Liver (tissue), 9 donors: Measurements from ENCODE around the gene POU4F3. TPM values are rescaled to one million over a fixed set of nuclear protein-coding genes. Genes with fewer than 3 reads are reported as not detected.

Source experiments
- DNase-seq: peaks from one replicate; pipeline ENCODE4 v3.0.0-alpha.2; 2017; ENCODE audit warnings: low spot score
- H3K27ac ChIP-seq, 2 donors: one replicate each; pipeline ENCODE4 v1.7.0; 2013; ENCODE audit warnings: inconsistent platforms in 2 of 2, low read length in 2 of 2, control low read depth in 1 of 2, low read depth in 1 of 2, mild to moderate bottlenecking in 1 of 2
- H3K27me3 ChIP-seq, 4 donors: one replicate each; pipeline versions ENCODE4 v1.6.1 to v1.7.0; 2013; ENCODE audit warnings: low read length in 3 of 4, inconsistent platforms in 1 of 4, mild to moderate bottlenecking in 1 of 4, moderate library complexity in 1 of 4; ENCODE audit not compliant: control insufficient read depth in 4 of 4, insufficient read depth in 4 of 4
- H3K36me3 ChIP-seq, 4 donors: one replicate each; pipeline versions ENCODE4 v1.6.1 to v1.7.0; 2013; ENCODE audit warnings: low read length in 3 of 4, mild to moderate bottlenecking in 3 of 4, low read depth in 1 of 4, moderate library complexity in 1 of 4; ENCODE audit not compliant: control insufficient read depth in 4 of 4, insufficient read depth in 3 of 4
- H3K4me1 ChIP-seq, 4 donors: one replicate each; pipeline versions ENCODE4 v1.6.1 to v1.7.0; 2013; ENCODE audit warnings: low read length in 3 of 4, mild to moderate bottlenecking in 3 of 4, moderate library complexity in 1 of 4; ENCODE audit not compliant: control insufficient read depth in 4 of 4, insufficient read depth in 4 of 4
- H3K4me3 ChIP-seq, 3 donors: one replicate each; pipeline versions ENCODE4 v1.6.1 to v1.7.0; 2013; ENCODE audit warnings: low read length in 3 of 3, control low read depth in 1 of 3, low read depth in 1 of 3, mild to moderate bottlenecking in 1 of 3
- H3K9ac ChIP-seq, 2 donors: one replicate each; pipeline ENCODE4 v1.7.0; 2013; ENCODE audit warnings: low read length in 2 of 2, mild to moderate bottlenecking in 2 of 2, moderate library complexity in 2 of 2, control low read depth in 1 of 2, low read depth in 1 of 2
- H3K9me3 ChIP-seq, 4 donors: one replicate each; pipeline versions ENCODE4 v1.6.1 to v1.7.0; 2013; ENCODE audit warnings: low read length in 3 of 4; ENCODE audit not compliant: control insufficient read depth in 4 of 4
- ATF3 ChIP-seq: IDR thresholded peaks from 2 replicates; pipeline ENCODE4 v1.6.1; 2016; ENCODE audit warnings: antibody characterized with exemption
- CTCF ChIP-seq: fragments of 150-350 bp; IDR thresholded peaks from 2 replicates; pipeline ENCODE4 v1.5.1; 2017; ENCODE audit warnings: improper control_type of control experiment, low read depth, low read length; ENCODE audit not compliant: missing input control
- EGR1 ChIP-seq, 2 donors: IDR thresholded peaks; 2 replicates each; pipeline ENCODE4 v1.6.1; 2016 to 2018; ENCODE audit warnings: antibody characterized with exemption in 2 of 2, low read depth in 2 of 2
- FOXA1 ChIP-seq: IDR thresholded peaks from 2 replicates; pipeline ENCODE4 v1.6.1; 2016; ENCODE audit warnings: antibody characterized with exemption
- FOXA2 ChIP-seq: IDR thresholded peaks from 2 replicates; pipeline ENCODE4 v1.6.1; 2016; ENCODE audit warnings: antibody characterized with exemption
- GABPA ChIP-seq, 2 donors: IDR thresholded peaks in 1 of 2; conservative IDR thresholded peaks in 1 of 2; 2 replicates each; pipeline ENCODE4 v1.6.1; 2016; ENCODE audit warnings: antibody characterized with exemption in 2 of 2, mild to moderate bottlenecking in 1 of 2, moderate library complexity in 1 of 2
- HNF4A ChIP-seq, 2 donors: conservative IDR thresholded peaks; 2 replicates each; pipeline ENCODE4 v1.6.1; 2016; ENCODE audit warnings: antibody characterized with exemption in 2 of 2, mild to moderate bottlenecking in 2 of 2
- HNF4G ChIP-seq: IDR thresholded peaks from 2 replicates; pipeline ENCODE4 v1.6.1; 2016; ENCODE audit warnings: antibody characterized with exemption
- JUND ChIP-seq, 2 donors: IDR thresholded peaks; 2 replicates each; pipeline ENCODE4 v1.6.1; 2016; ENCODE audit warnings: antibody characterized with exemption in 2 of 2
- MAX ChIP-seq: IDR thresholded peaks from 2 replicates; pipeline ENCODE4 v1.6.1; 2016; ENCODE audit warnings: antibody characterized with exemption
- NR2F2 ChIP-seq: IDR thresholded peaks from 2 replicates; pipeline ENCODE4 v1.6.1; 2016; ENCODE audit warnings: antibody characterized with exemption
- RAD21 ChIP-seq, 2 donors: IDR thresholded peaks; 2 replicates each; pipeline ENCODE4 v1.6.1; 2016; ENCODE audit warnings: antibody characterized with exemption in 2 of 2, mild to moderate bottlenecking in 2 of 2
- REST ChIP-seq: IDR thresholded peaks from 2 replicates; pipeline ENCODE4 v1.6.1; 2016; ENCODE audit warnings: antibody characterized with exemption, mild to moderate bottlenecking
- RXRA ChIP-seq, 2 donors: IDR thresholded peaks; 2 replicates each; pipeline ENCODE4 v1.6.1; 2017 to 2018; ENCODE audit warnings: antibody characterized with exemption in 2 of 2, mild to moderate bottlenecking in 1 of 2
- SP1 ChIP-seq: IDR thresholded peaks from 2 replicates; pipeline ENCODE4 v1.6.1; 2018; ENCODE audit warnings: antibody characterized with exemption, mild to moderate bottlenecking
- TAF1 ChIP-seq: conservative IDR thresholded peaks from 2 replicates; pipeline ENCODE4 v1.6.1; 2016; ENCODE audit warnings: antibody characterized with exemption, mild to moderate bottlenecking
- YY1 ChIP-seq: IDR thresholded peaks from 2 replicates; pipeline ENCODE4 v1.6.1; 2016; ENCODE audit warnings: antibody characterized with exemption, mild to moderate bottlenecking
- ZBTB33 ChIP-seq: IDR thresholded peaks from 2 replicates; pipeline ENCODE4 v1.6.1; 2016; ENCODE audit warnings: antibody characterized with exemption
- WGBS: extraction: QIAGEN DNeasy Blood & Tissue Kit; methylation state at CpG from one replicate; pipeline ENCODE4 v1.1.7; 2013; 5-methylcytosine and 5-hydroxymethylcytosine counted together
- polyA plus RNA-seq, 2 donors: library from polyadenylated mRNA; stranded (reverse) in 1 of 2; unstranded in 1 of 2; fragments of 200-250 nt in 1 of 2; fragments of >200 nt in 1 of 2; fragmentation: Nextera tagmentation in 1 of 2; extraction: Ambion mirVana in 1 of 2; gene quantifications; one replicate each; pipeline versions ENCODE4 v1.2.1 to v1.2.3, GENCODE V29; 2013 to 2015
- total RNA-seq, 2 donors: library from RNA; depleted of rRNA; stranded (reverse); fragments of >200 nt; gene quantifications; one replicate each; pipeline ENCODE4 v1.2.3, GENCODE V29; 2014
- donor health status: healthy.
- donor health status: healthy.
- donor health status: healthy.
- donor health status: healthy.
- donor health status: healthy.

The POU4F3 gene
- total and polyA plus RNA-seq, 4 donors, result not detected

- Histone ChIP-seq H3K4me3 (no peak overlapping the region), H3K4me1 (peaks cover 0 to 11% (median 5%) of the 10 kb centered on the region in 4 donors), H3K27me3 (peaks cover 3 to 24% (median 21%) of the 10 kb centered on the region in 4 donors), H3K27ac (no peak overlapping the region), H3K36me3 (no peaks in the 10 kb centered on the region), H3K9me3 (no peaks in the 10 kb centered on the region), H3K9ac (no peak overlapping the region)
- no peak for DNase-seq
- 8% methylated on average over 12 of the region's 12 CpGs for WGBS
- no peak for TF ChIP-seq MAX
- no peak for TF ChIP-seq REST
Observed at GRCh38 chr5:146345240-146345577, 6.6 kb downstream of the POU4F3 start.

- Histone ChIP-seq H3K27ac (no peak overlapping the region), H3K9me3 (no peaks in the 10 kb centered on the region), H3K4me3 (peak overlapping the region in 1 of 3 donors; percentile 18), H3K27me3 (peaks cover 3 to 24% (median 21%) of the 10 kb centered on the region in 4 donors), H3K36me3 (no peaks in the 10 kb centered on the region), H3K9ac (no peak overlapping the region), H3K4me1 (peaks cover 0 to 11% (median 2%) of the 10 kb centered on the region in 4 donors)
- no peak for DNase-seq
- WGBS, result 4% methylated on average over 76 of the region's 76 CpGs
- TF ChIP-seq JUND (IDR thresholded peaks at IDR 0.05) (no peak), FOXA1 (no peak), ATF3 (no peak), RXRA (IDR thresholded peaks at IDR 0.05) (no peak)
Observed at GRCh38 chr5:146345578-146346366, 7.1 kb downstream of the POU4F3 start.

- no peak for DNase-seq
- peaks cover 0 to 4% (median 0%) of the 10 kb centered on the region in 4 donors for H3K27me3 ChIP-seq
- H3K9ac ChIP-seq, result no peak overlapping the region
- no peaks in the 10 kb centered on the region for H3K4me1 ChIP-seq
- no peaks in the 10 kb centered on the region for H3K36me3 ChIP-seq
- H3K27ac ChIP-seq, result no peak overlapping the region
- H3K9me3 ChIP-seq, result no peaks in the 10 kb centered on the region
- H3K4me3 ChIP-seq, result no peak overlapping the region
- TF ChIP-seq TAF1, result no peak
- TF ChIP-seq RAD21 (IDR thresholded peaks at IDR 0.05), result no peak
- no peak for TF ChIP-seq YY1
- no peak for TF ChIP-seq CTCF
- TF ChIP-seq GABPA (IDR thresholded peaks at IDR 0.05 in 1 of 2, conservative IDR thresholded peaks at IDR 0.05 in 1 of 2), result no peak
- no peak for TF ChIP-seq HNF4G
- TF ChIP-seq NR2F2, result no peak
- TF ChIP-seq HNF4A (conservative IDR thresholded peaks at IDR 0.05), result no peak
- TF ChIP-seq JUND (IDR thresholded peaks at IDR 0.05), result no peak
- TF ChIP-seq ZBTB33, result no peak
- TF ChIP-seq FOXA1, result no peak
- no peak for TF ChIP-seq EGR1 (IDR thresholded peaks at IDR 0.05; ENCODE audit: low read depth in 2 of 2)
- TF ChIP-seq SP1, result no peak
- no peak for TF ChIP-seq ATF3
- TF ChIP-seq MAX, result no peak
- no peak for TF ChIP-seq FOXA2
Observed at GRCh38 chr5:146357126-146357525, 18.5 kb downstream of the POU4F3 start.
